ENCODE data around the gene COMMD1. TPM values are rescaled to one million over a fixed set of nuclear protein-coding genes. Genes with fewer than 3 reads are reported as not detected.

The COMMD1 gene
- total and polyA plus RNA-seq, 3 experiments from 2014 or later = 36.4 to 54.6 (median 41.2) TPM

DNA sequence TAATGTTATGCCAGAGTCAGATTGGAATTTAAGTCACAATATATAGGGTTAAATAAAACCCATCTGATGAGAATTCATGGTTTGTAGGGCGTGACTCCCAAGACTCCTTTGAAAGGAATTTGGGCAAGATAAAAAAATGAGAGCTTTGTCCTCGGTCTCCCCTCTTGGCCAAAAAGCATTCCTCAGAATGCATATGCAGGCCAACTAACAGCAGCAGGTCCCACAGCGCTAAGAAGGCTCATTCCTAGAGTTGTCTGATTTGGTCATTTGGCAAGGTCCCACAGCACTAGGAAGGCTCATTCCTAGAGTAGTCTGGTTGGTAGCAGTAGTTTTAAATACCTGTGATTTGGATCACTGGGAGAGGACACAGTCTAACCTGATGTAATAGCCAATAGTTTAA is 184.2 kb downstream of the COMMD1 start:
- H3K4me3 ChIP-seq (ENCODE audit: low read length) = no peak overlapping the region
- no peaks in the 10 kb centered on the region for H3K4me1 Mint-ChIP-seq
- H3K36me3 ChIP-seq (ENCODE audit: insufficient read depth, low read length) = no peaks in the 10 kb centered on the region
- no peaks in the 10 kb centered on the region for H3K9me3 ChIP-seq (ENCODE audit: low read length)
- ChIA-PET CTCF (no interaction called here), POLR2A (no interaction called here)
- H3K27ac ChIP-seq (ENCODE audit: low read depth, low read length) = no peak overlapping the region
- H3K27me3 Mint-ChIP-seq = no peaks in the 10 kb centered on the region
- DNase-seq = no peak
- peaks cover 0 to 4% (median 4%) of the 10 kb centered on the region in 3 donors for H3K36me3 Mint-ChIP-seq
- no peaks in the 10 kb centered on the region for H3K9me3 Mint-ChIP-seq
- H3K27me3 ChIP-seq (ENCODE audit: insufficient read depth, low read length, poor library complexity, severe bottlenecking) = no peaks in the 10 kb centered on the region
- no peaks in the 10 kb centered on the region for H3K4me1 ChIP-seq (ENCODE audit: insufficient read depth, low read length)
- H3K4me3 Mint-ChIP-seq = no peak overlapping the region
- no peak overlapping the region for H3K27ac Mint-ChIP-seq

DNA sequence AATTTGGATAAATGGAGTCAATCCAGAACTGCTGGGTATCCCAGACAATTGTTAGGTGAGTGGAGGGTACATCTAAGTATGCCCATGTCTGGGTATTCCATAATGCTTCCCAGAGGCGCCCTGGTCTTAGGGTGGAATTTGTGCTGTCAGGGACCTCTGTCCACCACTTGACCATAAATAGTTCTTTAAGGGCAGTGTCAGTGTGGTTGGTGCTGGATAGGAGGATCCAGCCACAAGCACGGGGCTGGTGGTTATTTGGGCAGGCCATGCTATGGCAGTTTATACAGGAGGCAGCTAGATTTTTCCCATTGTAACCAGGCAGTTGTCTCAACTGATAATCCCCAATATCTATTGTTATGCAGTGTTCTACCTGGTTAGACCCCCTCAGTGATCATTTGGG is 186.0 kb downstream of the COMMD1 start:
- no peaks in the 10 kb centered on the region for H3K36me3 ChIP-seq (ENCODE audit: insufficient read depth, low read length)
- ChIA-PET POLR2A (no interaction called here), CTCF (no interaction called here)
- no peak overlapping the region for H3K27ac Mint-ChIP-seq
- H3K4me1 Mint-ChIP-seq = no peaks in the 10 kb centered on the region
- no peaks in the 10 kb centered on the region for H3K4me1 ChIP-seq (ENCODE audit: insufficient read depth, low read length)
- no peak overlapping the region for H3K4me3 Mint-ChIP-seq
- peaks cover 0 to 4% (median 4%) of the 10 kb centered on the region in 3 donors for H3K36me3 Mint-ChIP-seq
- no peaks in the 10 kb centered on the region for H3K9me3 Mint-ChIP-seq
- no peaks in the 10 kb centered on the region for H3K9me3 ChIP-seq (ENCODE audit: low read length)
- no peaks in the 10 kb centered on the region for H3K27me3 ChIP-seq (ENCODE audit: insufficient read depth, low read length, poor library complexity, severe bottlenecking)
- H3K27me3 Mint-ChIP-seq = no peaks in the 10 kb centered on the region
- DNase-seq = no peak
- H3K27ac ChIP-seq (ENCODE audit: low read depth, low read length) = no peak overlapping the region
- no peak overlapping the region for H3K4me3 ChIP-seq (ENCODE audit: low read length)

DNA sequence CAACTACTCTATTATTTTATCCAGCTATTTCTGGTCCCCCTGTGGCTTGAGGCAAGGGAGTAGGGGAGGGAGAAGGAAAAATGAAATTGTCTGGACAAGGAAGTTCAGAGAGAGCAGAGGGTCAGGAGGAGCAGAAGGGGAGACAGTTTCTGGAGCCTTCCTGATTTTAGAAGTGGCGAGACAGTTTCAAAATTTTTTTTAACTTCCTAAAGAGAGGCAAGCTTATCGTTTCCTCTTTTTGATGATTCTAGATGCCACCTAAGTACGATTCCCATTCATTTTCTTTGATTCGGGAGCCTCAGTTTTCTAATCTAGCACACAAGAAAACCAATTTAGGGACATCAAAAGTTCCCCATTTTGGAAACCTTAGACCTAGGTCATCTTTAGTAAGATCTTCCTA is 193.6 kb downstream of the COMMD1 start:
- Mint-ChIP-seq H3K4me3 (no peak overlapping the region), H3K36me3 (peaks cover 0 to 5% (median 1%) of the 10 kb centered on the region in 3 donors), H3K9me3 (no peaks in the 10 kb centered on the region), H3K4me1 (peaks cover 0 to 3% (median 0%) of the 10 kb centered on the region in 3 donors), H3K27ac (no peak overlapping the region), H3K27me3 (peaks cover 0 to 2% of the 10 kb centered on the region in 2 donors)
- Histone ChIP-seq H3K4me1 (ENCODE audit: insufficient read depth, low read length) (no peaks in the 10 kb centered on the region), H3K36me3 (ENCODE audit: insufficient read depth, low read length) (no peaks in the 10 kb centered on the region), H3K9me3 (ENCODE audit: low read length) (no peaks in the 10 kb centered on the region), H3K27me3 (ENCODE audit: insufficient read depth, low read length, poor library complexity, severe bottlenecking) (no peaks in the 10 kb centered on the region), H3K27ac (ENCODE audit: low read depth, low read length) (no peak overlapping the region), H3K4me3 (ENCODE audit: low read length) (no peak overlapping the region)
- no peak for DNase-seq
- CTCF ChIA-PET = no interaction called here
- POLR2A ChIA-PET = no interaction called here

DNA sequence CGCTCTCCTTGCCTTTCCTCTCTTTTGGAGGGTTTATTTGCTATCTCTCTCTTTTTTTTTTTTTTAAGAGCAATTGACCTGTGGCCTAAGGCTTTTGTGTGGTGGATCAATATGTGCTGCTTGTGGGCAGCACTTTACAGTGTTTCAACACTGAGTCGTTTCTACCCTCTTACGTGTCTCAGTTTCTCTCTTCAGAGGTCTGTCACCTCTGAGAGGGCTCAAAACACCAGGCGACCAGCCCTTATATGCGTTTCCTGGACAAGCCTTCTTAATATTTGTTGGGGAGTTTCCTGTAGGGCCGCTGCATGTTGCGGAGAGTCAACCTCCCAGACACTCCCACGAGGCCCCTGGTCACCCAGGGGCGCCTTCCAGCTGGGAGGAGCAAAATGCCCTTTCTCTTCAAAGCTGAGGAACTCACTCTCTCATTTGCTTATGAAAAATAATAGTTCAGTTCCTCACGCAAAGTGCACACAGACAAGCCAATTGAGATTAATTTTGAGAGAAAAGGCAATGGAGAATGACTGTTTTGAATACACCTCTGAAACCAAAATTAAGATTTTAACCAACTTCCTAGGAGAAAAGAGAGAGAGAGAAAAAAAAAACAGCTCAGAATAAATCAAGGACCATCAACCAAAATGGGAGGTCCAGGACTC is 194.2 kb downstream of the COMMD1 start:
- Histone ChIP-seq H3K36me3 (ENCODE audit: insufficient read depth, low read length) (no peaks in the 10 kb centered on the region), H3K9me3 (ENCODE audit: low read length) (no peaks in the 10 kb centered on the region), H3K4me1 (ENCODE audit: insufficient read depth, low read length) (no peaks in the 10 kb centered on the region), H3K4me3 (ENCODE audit: low read length) (no peak overlapping the region), H3K27me3 (ENCODE audit: insufficient read depth, low read length, poor library complexity, severe bottlenecking) (no peaks in the 10 kb centered on the region), H3K27ac (ENCODE audit: low read depth, low read length) (no peak overlapping the region)
- Mint-ChIP-seq H3K27ac (no peak overlapping the region), H3K36me3 (peaks cover 0 to 5% (median 1%) of the 10 kb centered on the region in 3 donors), H3K9me3 (no peaks in the 10 kb centered on the region), H3K4me3 (no peak overlapping the region), H3K4me1 (peaks cover 0 to 3% (median 0%) of the 10 kb centered on the region in 3 donors), H3K27me3 (peaks cover 0 to 2% of the 10 kb centered on the region in 2 donors)
- CTCF ChIA-PET = no interaction called here
- POLR2A ChIA-PET = no interaction called here
- DNase-seq = no peak

DNA sequence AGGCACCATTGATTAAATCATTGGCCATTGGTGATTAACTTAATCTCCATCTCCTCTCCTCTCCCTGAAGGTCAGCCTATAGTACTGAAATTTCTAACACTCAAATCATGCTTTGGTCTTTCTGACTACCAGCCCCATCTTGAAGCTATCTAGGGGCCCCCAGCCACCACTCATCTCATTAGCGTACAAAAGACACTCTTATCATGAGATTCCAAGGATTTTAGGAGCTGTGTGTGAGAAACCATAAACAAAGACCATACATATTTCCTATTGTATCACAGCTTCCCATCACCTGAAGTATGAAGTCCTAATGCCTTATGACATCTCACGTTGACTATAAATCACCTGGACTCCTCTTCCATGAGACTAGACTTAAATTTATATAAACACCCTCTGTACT is 196.4 kb downstream of the COMMD1 start:
- Histone ChIP-seq H3K27me3 (ENCODE audit: insufficient read depth, low read length, poor library complexity, severe bottlenecking) (no peaks in the 10 kb centered on the region), H3K36me3 (ENCODE audit: insufficient read depth, low read length) (no peaks in the 10 kb centered on the region), H3K27ac (ENCODE audit: low read depth, low read length) (no peak overlapping the region), H3K4me3 (ENCODE audit: low read length) (no peak overlapping the region), H3K4me1 (ENCODE audit: insufficient read depth, low read length) (no peaks in the 10 kb centered on the region), H3K9me3 (ENCODE audit: low read length) (no peaks in the 10 kb centered on the region)
- Mint-ChIP-seq H3K9me3 (no peaks in the 10 kb centered on the region), H3K36me3 (peaks cover 0 to 6% (median 1%) of the 10 kb centered on the region in 3 donors), H3K4me3 (no peak overlapping the region), H3K27ac (no peak overlapping the region), H3K27me3 (peaks cover 0 to 2% of the 10 kb centered on the region in 2 donors), H3K4me1 (peaks cover 0 to 3% (median 0%) of the 10 kb centered on the region in 3 donors)
- ChIA-PET POLR2A (no interaction called here), CTCF (no interaction called here)
- DNase-seq = no peak

DNA sequence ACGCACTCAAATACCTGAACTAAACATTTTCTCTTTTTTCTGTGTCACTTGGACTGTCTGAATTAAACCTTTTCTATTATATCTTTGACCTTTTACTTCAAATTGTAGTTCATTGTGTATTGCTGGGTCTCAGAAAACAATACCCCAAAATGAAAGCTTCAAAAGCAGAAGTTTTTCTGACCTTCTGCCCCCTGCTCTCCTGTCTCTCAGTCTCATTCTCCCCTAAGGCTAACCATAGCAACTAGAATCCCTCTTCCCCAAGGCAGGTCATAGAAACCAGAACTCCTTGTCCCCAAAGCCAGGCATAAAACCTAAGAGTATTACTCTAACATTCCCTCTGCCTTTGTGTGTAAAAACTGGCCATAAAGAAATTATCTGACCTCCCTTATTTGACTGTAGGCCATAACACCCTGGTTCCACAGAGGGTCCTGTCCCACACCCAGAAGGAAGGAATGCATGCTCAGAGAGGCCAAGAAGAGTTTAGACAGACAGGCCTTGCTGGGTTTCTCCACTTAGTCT is 197.0 kb downstream of the COMMD1 start:
- ChIA-PET POLR2A (no interaction called here), CTCF (no interaction called here)
- no peaks in the 10 kb centered on the region for H3K9me3 Mint-ChIP-seq
- H3K27me3 Mint-ChIP-seq = peaks cover 0 to 2% of the 10 kb centered on the region in 2 donors
- peaks cover 0 to 7% (median 1%) of the 10 kb centered on the region in 3 donors for H3K36me3 Mint-ChIP-seq
- H3K4me3 ChIP-seq (ENCODE audit: low read length) = no peak overlapping the region
- no peak overlapping the region for H3K4me3 Mint-ChIP-seq
- H3K36me3 ChIP-seq (ENCODE audit: insufficient read depth, low read length) = no peaks in the 10 kb centered on the region
- no peaks in the 10 kb centered on the region for H3K9me3 ChIP-seq (ENCODE audit: low read length)
- H3K27ac Mint-ChIP-seq = no peak overlapping the region
- H3K4me1 ChIP-seq (ENCODE audit: insufficient read depth, low read length) = no peaks in the 10 kb centered on the region
- H3K27ac ChIP-seq (ENCODE audit: low read depth, low read length) = no peak overlapping the region
- DNase-seq = no peak
- H3K27me3 ChIP-seq (ENCODE audit: insufficient read depth, low read length, poor library complexity, severe bottlenecking) = no peaks in the 10 kb centered on the region
- H3K4me1 Mint-ChIP-seq = peaks cover 0 to 3% (median 0%) of the 10 kb centered on the region in 3 donors

DNA sequence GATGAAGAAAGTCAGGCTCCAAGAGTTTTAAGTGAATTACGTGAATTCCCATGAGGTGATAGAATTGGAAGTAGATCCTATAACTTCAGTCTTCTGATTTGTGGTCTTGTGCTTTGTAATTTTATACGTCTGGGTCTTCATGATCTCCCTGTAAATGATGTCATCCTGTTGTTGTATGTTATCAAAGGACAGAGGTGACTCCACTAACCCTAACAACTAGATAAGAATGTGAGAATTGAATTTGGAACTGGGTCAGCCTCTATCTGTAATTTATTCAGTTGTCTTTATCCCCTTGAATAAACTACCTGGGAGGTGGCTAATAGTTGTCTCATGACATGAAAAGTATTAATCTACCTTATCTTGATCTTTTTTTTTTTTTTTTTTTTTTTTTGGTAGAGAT is 204.1 kb downstream of the COMMD1 start:
- H3K4me1 ChIP-seq (ENCODE audit: insufficient read depth, low read length) = no peaks in the 10 kb centered on the region
- Mint-ChIP-seq H3K9me3 (no peaks in the 10 kb centered on the region), H3K4me1 (no peaks in the 10 kb centered on the region), H3K36me3 (peaks cover 0 to 7% (median under 1%) of the 10 kb centered on the region in 3 donors), H3K4me3 (no peak overlapping the region), H3K27me3 (no peaks in the 10 kb centered on the region), H3K27ac (no peak overlapping the region)
- H3K27ac ChIP-seq (ENCODE audit: low read depth, low read length) = no peak overlapping the region
- CTCF ChIA-PET = no interaction called here
- no peak for DNase-seq
- H3K4me3 ChIP-seq (ENCODE audit: low read length) = no peak overlapping the region
- no peaks in the 10 kb centered on the region for H3K36me3 ChIP-seq (ENCODE audit: insufficient read depth, low read length)
- no peaks in the 10 kb centered on the region for H3K9me3 ChIP-seq (ENCODE audit: low read length)
- POLR2A ChIA-PET = no interaction called here
- no peaks in the 10 kb centered on the region for H3K27me3 ChIP-seq (ENCODE audit: insufficient read depth, low read length, poor library complexity, severe bottlenecking)

DNA sequence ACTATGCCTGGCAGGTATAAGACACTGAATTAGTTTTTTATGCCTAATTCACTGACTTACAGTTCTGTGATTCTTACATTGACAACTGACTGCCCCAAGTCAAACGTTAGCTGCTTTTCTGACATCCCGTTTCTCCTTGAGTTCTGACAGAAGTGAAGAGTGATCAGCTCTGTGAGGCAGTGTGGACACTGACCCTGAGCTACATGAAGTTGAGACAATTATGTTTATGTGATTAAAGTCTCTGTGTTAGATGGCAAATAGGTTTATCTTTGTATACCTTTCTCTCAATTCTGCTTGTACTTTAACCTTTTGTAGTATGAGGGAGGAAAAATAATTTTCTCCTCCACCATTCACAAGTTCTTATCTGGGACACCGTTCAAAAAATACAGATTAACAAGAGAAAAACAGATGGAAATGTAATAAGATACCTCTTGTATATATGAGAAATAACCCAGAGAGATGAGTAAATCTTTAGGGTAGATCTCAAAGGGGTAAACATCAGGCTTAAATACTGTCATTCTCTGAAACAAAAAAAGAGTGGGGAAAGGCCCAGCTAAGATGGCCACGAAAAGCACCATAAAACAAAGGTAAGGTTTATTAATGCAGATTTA is 205.0 kb downstream of the COMMD1 start:
- H3K27ac Mint-ChIP-seq = no peak overlapping the region
- ChIA-PET CTCF (no interaction called here), POLR2A (no interaction called here)
- H3K27me3 ChIP-seq (ENCODE audit: insufficient read depth, low read length, poor library complexity, severe bottlenecking) = no peaks in the 10 kb centered on the region
- H3K27ac ChIP-seq (ENCODE audit: low read depth, low read length) = no peak overlapping the region
- H3K4me3 Mint-ChIP-seq = no peak overlapping the region
- H3K36me3 ChIP-seq (ENCODE audit: insufficient read depth, low read length) = no peaks in the 10 kb centered on the region
- H3K9me3 ChIP-seq (ENCODE audit: low read length) = no peaks in the 10 kb centered on the region
- peaks cover 0 to 7% (median 0%) of the 10 kb centered on the region in 3 donors for H3K36me3 Mint-ChIP-seq
- peaks cover 2 to 7% (median 5%) of the 10 kb centered on the region in 3 donors for H3K4me1 Mint-ChIP-seq
- DNase-seq = no peak
- H3K27me3 Mint-ChIP-seq = no peaks in the 10 kb centered on the region
- H3K4me3 ChIP-seq (ENCODE audit: low read length) = no peak overlapping the region
- no peaks in the 10 kb centered on the region for H3K4me1 ChIP-seq (ENCODE audit: insufficient read depth, low read length)
- H3K9me3 Mint-ChIP-seq = no peaks in the 10 kb centered on the region
